Measurements from ENCODE around the gene CD300LD.

CD300LD gene

GRCh38 chr17:74547736-74548135 is 44.3 kb downstream of the CD300LD start:
- DNase-seq (ENCODE audit: low spot score) = no peak
- TF ChIP-seq CTCF (IDR thresholded peaks at IDR 0.05; ENCODE audit: extremely low read depth, insufficient read depth, missing control alignments) = no peak
- in situ Hi-C loops (cut with MboI; ENCODE audit: low pct_unique_long_range_greater_than_20kb, low sequenced_read_pairs, unreplicated experiment) = no loop called here

GRCh38 chr17:74547264-74547663 is 44.8 kb downstream of the CD300LD start:
- TF ChIP-seq CTCF (IDR thresholded peaks at IDR 0.05; ENCODE audit: extremely low read depth, insufficient read depth, missing control alignments) = no peak
- DNase-seq (ENCODE audit: low spot score) = no peak
- in situ Hi-C loops (cut with MboI; ENCODE audit: low pct_unique_long_range_greater_than_20kb, low sequenced_read_pairs, unreplicated experiment) = no loop called here

GRCh38 chr17:74546586-74546985 is 45.5 kb downstream of the CD300LD start:
- in situ Hi-C loops (cut with MboI; ENCODE audit: low pct_unique_long_range_greater_than_20kb, low sequenced_read_pairs, unreplicated experiment) = no loop called here
- TF ChIP-seq CTCF (IDR thresholded peaks at IDR 0.05; ENCODE audit: extremely low read depth, insufficient read depth, missing control alignments) = no peak
- no peak for DNase-seq (ENCODE audit: low spot score)

GRCh38 chr17:74545843-74546230 is 46.2 kb downstream of the CD300LD start, which contains the start of gene CD300C:
Gene CD300C (minus strand): TSS chr17:74546115. CDS start chr17:74545782, 333 bp downstream.
- no peak for TF ChIP-seq CTCF (IDR thresholded peaks at IDR 0.05; ENCODE audit: extremely low read depth, insufficient read depth, missing control alignments)
- in situ Hi-C loops (cut with MboI; ENCODE audit: low pct_unique_long_range_greater_than_20kb, low sequenced_read_pairs, unreplicated experiment) = no loop called here
- no peak for DNase-seq (ENCODE audit: low spot score)

- no peak for TF ChIP-seq CTCF (IDR thresholded peaks at IDR 0.05; ENCODE audit: extremely low read depth, insufficient read depth, missing control alignments)
- no peak for DNase-seq (ENCODE audit: low spot score)
- in situ Hi-C loops (cut with MboI; ENCODE audit: low pct_unique_long_range_greater_than_20kb, low sequenced_read_pairs, unreplicated experiment) = no loop called here
Observed at GRCh38 chr17:74544991-74545842, 46.9 kb downstream of the CD300LD start.

GRCh38 chr17:74543891-74544760 is 48.0 kb downstream of the CD300LD start:
- no peak for TF ChIP-seq CTCF (IDR thresholded peaks at IDR 0.05; ENCODE audit: extremely low read depth, insufficient read depth, missing control alignments)
- in situ Hi-C loops (cut with MboI; ENCODE audit: low pct_unique_long_range_greater_than_20kb, low sequenced_read_pairs, unreplicated experiment) = no loop called here

More at GRCh38 chr17:74543891-74544760, 48.0 kb downstream of the CD300LD start:
- no peak for DNase-seq (ENCODE audit: low spot score)
